GM19438 (cell line): Measurements from ENCODE around the gene SDK1.
"Not testable (repeated sequence)": the region's sequence is repeated elsewhere in the genome, so short reads cannot be mapped to it uniquely, and the experiment has no call there.

Experiments
- ATAC-seq: cut with Tn5 transposase; IDR thresholded peaks from one replicate; pipeline ENCODE4 v1.9.1; 2021; ENCODE audit warnings: low read depth; ENCODE audit not compliant: unreplicated experiment

Gene SDK1

DNA sequence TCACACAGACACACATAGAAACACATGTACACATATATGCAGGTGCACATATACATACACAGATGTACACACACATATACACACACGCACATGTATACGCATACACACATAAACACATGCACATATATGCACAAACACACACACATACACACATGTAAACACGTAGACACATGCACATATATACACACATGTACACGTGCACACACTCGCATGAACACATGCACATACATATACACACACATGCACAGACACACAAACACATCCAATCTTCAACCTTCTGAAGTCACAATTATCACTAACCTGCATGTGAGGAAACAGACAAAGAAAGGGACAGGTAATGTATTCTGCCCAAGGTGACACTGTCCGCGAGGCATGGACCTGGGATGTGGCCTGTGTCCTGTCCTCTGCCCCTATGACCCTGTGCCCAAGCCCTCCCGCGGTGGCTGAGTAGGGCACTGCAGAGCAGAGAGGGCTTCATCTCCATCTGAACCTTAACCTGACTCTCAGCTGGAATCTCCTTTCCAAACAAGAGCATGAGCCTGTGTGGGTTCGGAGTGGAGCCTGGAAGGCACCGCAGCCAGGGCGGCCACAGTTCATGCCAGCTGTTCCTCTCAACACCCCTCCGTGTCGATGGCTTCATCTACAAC, 660.9 kb downstream of the SDK1 start:
- no peak for ATAC-seq

DNA sequence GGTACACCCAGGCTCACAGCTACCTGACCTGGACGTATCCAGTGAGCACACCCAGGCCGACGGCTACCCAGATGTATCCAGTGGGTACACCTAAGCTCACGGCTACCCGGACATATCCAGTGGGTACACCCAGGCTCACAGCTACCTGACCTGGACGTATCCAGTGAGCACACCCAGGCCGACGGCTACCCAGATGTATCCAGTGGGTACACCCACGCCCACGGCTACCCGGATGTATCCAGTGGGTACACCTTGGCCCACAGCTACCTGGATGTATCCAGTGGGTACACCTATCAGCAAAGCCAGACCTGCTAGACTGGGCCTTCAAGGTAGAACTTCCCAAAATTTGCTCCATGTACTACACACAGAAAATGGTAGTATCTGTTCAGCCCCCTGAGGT, 662.7 kb downstream of the SDK1 start:
- not testable (repeated sequence) for ATAC-seq

DNA sequence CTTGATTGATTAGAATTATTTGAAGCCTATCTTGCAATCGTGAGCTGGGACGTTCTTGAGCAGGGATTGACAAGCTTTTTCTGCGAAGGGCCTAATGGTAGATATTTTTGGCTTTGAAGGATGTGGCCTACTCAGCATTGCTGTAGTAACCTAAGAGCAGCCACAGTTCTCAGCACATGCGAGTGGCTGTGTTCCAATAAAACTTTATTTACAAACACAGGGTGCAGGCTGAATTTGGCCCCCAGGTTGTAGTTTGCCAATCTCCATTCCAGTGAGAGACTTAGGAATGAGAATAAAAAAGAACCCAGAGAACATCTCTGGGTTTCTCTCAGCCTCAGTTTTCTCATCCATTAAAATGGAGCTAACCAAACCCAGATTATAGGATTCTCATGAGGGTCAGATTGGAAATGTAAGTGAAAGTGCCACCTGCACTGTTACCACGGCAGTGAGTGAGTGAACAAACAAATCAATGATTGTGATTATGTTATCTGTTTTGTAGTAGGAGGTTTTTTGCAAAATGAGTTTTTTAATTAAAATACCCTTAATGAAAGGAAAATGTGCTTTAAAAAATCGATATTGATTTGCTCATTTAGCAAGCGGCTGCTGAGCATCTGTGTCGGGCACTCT, 664.0 kb downstream of the SDK1 start:
- no peak for ATAC-seq

DNA sequence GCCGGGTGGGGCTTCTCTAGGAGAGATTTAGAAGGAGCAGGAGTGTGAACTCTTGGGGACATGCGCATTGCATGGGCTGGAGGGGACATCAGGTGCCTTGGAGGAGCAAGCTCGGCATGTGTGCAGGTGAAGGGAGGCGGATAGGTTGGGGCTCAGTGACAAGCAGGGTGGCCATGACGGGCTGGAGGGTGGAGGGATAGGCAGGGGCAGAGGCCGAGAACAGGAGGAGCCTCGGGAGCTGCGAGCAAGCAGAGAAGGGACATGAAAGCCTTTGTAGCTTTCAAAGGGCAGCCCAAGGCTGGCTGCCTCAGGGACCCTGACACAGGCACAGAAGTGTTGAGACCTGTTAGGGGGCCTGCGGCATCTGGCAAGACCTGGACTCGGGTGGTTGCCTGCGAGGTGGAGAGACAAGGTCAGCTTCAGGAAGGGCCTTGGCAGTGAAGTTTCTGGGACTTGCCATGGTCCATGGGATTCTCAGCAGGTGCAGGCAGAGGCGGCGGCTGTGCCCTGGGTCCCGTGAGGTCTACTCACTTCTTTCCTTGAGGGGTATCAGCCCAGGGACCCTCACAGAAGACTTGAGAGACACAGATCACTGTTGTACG, 664.8 kb downstream of the SDK1 start:
- ATAC-seq: no peak

DNA sequence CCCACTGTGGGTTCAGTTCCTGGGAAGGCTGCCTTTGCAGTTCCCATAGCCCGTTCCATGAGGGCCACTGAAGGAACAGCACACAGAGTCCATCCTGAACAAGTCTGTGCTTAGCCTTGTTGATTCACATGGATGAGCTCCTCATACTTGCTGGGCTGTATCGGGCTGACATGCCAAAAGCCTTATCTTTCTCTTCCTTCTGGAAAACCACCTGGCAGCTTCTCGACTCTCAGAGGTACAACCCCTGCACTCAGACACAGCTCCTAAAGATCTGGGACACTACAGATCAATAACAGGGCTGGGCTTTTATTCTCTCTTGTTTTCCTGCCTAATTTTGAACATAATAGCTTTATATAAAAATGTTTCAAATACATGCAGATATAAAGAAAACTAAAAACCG, 667.2 kb downstream of the SDK1 start:
- no peak for ATAC-seq

DNA sequence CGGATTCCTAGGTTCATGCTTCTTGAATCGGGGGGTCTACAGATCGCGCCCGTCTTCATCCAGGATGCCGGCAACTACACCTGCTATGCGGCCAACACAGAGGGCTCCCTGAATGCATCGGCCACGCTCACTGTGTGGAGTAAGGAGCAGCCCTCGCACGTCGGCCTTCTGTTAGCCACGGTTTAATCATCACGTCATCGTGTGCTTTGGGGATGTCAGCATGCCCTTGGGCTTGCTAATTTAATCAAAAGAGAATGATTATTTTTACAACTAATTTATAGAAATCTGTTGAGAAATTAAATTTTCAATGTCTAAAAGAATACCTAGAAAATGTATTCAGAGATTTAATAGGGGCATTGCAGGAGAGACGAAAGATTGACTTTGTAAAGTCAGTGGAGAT, 668.2 kb downstream of the SDK1 start:
- ATAC-seq: no peak

DNA sequence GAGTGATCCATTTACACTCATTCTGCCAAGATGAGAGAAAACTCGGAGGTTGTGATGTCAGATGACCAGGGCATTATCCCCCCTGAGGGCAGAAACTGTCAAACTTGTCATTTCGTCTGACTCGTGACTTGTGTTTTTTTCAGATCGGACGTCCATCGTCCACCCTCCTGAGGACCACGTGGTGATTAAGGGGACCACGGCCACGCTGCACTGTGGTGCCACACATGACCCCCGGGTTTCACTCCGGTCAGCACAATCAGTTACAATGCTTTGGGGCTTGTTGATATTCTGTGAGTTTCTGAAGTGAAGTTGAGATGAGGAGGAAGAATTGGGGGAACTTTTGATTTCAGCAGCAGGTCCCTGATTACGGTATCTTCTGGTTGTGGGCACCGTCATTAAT, 670.3 kb downstream of the SDK1 start:
- ATAC-seq: no peak

DNA sequence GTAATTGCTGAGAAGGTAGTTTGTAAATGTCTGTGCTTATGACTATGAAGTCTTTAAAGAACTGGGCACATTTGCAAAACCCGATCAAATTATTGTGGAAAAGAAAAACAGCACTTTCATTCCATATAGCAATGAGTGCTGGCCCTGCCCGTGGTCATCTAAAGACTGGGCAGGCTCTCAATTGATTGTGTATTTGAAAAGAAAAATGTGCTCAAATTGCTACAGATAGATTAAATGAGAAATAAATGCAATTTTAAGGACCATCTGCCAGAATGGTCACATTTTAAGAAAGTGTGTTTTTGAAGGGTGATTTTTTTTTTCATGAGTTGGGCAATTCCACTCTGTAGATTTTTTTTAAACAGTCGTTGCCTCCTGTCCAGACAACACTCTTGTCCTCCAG, 672.2 kb downstream of the SDK1 start:
- ATAC-seq: no peak

DNA sequence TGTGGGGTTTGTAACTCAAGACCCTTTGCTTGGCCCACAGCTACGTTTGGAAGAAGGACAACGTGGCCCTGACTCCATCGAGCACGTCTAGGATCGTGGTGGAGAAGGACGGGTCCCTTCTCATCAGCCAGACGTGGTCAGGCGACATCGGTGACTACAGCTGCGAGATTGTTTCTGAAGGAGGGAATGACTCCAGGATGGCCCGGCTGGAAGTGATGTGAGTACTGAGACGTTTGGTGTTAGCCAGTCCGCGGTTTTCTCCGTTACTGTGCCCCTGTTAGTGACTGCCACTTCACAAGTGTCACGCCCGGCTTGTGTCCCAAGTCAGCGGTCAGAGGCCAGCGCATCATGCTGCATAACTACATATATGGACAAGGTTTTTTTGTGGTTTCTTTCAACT, 673.3 kb downstream of the SDK1 start:
- no peak for ATAC-seq

DNA sequence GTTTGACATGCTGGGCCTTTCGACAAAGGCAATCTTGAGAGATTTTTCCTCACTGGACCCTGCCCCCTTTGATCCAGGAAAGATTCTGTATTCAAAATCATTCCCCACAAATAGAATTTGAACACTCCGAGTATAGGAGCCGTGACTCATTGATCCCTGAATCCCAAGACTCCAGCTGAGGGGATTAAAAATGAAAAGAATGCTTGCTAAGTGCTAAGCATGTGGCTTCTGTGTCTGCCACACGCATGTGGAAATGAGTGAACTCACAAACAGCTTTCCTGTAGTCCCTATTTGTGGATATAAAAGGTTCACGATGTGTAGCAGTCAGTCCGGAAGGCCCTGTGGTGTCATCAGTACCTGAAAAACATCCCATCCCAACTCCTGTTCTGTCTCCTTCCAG, 674.3 kb downstream of the SDK1 start:
- ATAC-seq: no peak

DNA sequence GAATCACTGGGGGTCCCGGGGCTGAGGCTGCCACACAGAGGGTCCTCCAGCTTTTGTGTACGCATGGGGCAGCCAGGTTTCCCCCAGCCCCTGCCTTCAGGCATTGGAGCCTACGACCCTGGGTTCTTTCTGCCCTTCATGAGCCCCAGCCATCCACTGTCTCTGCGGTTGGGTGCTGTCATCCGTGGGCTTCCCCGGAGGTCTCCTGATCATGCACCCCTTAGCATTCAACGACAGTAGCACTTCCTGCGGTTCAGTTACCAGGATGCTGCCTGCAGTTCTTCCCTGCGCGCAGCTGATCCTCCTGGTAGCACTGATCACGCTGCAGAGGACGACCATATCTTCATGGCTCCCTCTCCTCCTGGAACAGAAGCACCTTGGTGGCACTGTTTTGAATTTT, 676.3 kb downstream of the SDK1 start:
- no peak for ATAC-seq

DNA sequence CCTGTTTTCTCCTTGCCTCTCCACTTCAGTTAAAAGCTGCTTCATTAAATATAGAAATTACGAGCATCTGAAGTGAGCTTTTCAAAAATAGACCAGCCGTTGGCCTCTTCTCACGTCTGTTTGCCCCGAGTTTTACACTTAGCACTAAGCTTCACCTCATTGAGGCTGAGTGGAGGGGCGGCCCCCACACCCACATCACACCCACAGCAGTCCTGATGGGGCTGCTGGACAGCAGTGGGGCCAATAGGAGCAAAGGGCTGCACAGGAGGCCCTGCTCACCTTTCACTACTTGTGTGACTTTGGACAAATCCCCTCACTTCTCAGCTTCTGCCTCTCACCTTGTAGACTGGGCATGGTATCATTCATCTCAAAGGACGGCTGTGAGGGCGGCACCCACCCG, 677.8 kb downstream of the SDK1 start:
- ATAC-seq: no peak

DNA sequence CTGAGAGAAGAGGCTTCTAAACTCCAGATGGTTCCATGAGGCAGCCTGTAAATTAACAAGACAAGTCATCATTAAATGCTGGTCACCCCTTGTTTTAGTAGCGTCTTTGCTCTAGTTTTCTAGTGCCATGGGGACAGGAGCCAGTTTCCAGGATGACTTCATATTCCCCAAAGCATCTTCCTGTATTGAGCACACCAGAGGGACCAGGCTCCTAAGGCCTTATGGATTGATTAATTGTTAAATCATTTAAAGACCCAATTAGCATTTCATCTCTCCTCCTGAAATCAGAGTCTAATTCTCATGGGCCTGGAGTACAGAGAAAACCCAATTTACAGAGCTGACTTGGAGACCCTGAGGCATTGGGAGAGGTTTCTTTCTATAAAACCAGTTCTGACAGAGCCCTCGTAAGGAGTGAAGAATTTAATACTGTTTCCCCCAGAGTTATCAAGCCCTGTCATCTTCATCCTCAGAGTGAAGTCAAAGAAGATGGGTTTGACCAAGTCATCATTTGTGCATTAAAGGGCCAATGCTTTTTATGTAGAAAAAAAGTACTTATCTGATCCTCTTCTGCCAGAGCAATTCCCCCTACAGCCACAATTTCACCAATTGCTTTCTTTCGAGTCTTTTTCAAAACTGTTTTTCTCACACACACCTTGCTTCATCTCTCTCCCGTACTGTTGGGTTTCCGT, 678.7 kb downstream of the SDK1 start:
- ATAC-seq: no peak

DNA sequence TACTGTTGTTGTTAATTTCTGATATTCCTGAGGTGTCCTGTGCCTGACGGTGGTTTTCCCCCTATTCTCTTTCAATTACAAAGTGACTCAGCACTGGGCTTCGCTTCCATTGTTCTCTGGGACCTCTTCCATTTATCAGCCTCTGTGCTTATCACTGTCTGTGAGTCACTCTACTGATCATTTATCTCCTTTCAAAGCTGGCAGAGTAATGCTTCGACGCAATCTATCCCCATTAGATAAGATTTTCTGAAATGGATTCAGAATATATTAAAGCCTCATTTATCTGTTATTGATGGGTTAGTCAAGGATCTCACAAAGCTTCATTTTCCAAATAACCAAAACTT, 679.2 kb downstream of the SDK1 start:
- no peak for ATAC-seq

DNA sequence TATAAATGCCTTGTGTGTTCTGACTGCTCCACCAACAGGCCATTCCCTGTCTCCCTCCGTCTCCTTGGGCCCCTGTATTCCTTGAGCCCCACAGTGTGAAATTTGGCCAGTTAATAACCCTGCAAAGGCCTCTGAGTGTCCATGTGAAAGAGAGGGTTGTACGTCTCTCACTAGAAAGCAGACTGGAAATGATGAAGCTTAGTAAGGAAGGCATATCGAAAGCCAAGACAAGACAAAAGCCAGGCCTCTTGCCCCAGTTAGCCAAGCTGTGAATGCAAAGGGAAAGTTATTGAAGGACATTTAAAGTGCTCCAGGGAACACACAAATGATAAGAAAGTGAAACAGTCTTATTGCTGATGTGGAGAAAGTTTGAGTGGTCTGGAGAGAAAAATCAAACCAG, 680.2 kb downstream of the SDK1 start:
- ATAC-seq: no peak

DNA sequence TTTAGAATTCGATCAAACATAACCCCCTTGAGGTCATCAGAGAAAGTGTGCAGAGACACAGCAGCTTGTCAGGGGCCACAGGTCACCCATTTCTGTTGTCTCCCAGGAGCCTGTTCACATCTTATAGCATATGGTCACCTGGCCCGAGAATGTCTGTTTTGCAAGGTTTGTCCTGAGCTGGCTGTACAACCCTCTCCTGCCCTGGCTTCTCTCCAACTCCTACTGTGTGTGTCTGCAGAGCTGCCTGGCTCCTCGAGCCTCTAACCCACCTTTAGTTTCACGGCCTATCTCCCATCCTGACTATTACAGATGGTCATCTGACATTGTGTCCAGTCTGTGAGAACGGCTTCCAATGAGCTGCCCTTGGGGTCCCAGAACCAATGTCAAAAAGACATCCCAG, 683.4 kb downstream of the SDK1 start:
- ATAC-seq: no peak

DNA sequence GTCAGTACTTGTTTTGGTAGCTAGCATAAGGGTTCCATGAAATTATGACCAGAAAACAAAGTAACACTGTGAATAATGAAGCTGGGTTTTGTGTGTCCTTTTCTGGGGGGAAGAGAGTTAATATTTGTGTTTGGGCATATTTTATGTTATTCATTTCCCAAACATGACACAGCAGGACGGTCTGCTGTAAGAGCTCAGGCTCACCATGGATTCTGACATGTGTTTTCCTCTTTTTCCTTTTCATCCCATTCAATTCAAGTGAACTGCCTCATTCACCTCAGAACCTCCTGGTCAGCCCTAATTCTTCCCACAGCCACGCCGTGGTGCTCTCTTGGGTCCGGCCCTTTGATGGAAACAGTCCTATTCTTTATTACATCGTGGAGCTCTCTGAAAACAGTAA, 685.9 kb downstream of the SDK1 start:
- ATAC-seq: no peak

DNA sequence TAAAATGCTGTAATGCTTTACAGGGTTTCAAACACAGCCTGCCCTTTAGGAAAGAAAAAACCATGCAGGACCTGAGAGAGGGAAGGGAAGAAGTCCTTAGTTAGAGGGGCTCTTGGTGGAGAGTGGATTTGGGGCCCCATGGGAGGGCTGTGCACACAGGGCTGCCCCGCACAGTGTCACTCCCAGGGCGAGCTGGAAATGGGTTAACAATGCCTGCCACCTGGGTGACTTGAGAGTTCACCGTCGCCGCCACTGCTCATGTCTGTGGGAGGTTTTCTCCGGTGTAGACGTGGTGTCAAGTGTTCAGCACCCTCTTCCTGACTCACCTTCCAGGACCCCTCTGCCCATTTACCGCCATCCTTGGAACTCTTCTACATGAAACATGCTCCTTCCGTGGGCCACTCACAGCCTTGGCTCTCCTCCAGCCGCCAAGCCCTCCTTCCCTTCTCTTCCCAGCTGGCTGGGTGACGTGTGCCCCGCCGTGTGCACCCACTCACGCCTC, 686.4 kb downstream of the SDK1 start:
- ATAC-seq: no peak

DNA sequence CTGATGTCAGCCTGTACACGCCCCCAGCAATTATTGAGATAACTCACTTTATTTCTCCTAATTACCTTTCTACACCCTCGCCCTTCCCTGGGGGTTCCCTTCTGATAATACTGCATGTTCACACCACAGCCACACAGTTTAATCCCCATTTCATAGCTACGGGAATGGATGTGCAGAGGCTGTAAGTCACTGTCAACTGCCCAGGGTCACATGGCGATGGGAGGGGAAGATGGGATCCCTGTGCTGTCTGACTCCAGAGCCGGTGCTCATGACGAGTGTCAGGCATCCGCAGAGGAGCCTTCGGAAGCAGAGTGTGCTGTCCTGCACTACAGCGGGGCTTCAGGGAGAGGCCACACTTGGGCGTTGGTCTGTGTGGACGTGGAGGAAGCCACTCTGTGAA, 688.7 kb downstream of the SDK1 start:
- no peak for ATAC-seq

DNA sequence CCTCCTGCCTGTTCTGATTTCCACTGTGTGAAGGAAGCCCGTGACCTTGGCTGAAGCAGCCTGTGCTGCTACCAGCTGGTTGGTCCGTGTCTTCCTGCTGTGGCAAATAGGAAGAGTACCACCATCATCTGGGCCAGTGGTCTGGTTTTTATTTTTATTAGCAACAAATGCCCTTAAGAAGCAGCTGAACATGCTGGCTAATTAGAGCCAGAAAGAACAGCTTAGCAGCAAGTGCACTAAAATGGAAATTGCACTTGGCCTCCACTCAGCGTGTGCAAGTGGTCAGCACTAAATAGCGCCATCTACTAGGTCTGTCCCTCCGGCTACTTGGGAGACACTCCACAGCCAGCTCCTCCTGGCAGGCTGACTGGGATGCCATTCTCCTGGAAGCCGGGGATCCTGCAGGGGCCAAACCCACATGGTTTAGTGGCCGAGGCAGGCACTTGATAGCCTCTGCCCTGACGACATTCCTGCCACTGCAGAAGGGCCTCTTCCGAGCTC, 690.7 kb downstream of the SDK1 start:
- ATAC-seq: no peak

DNA sequence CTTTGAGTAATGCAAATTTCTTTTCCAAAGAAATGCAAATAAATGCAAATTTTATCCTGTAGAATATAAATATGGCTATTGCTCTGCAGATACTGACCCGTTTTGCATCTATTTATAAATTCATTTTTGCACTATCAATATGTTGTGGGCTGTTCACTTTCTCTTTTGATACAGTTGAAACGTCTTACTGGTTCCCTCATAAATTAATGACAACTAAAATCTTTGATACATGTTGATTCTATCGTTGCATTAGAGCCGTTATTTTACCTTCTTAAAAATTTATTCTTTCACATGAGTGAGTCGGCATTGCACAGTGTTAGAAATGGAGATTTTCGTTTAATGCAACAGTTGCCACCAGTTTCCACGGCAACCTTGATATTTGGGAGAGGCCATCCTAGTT, 691.8 kb downstream of the SDK1 start:
- no peak for ATAC-seq

DNA sequence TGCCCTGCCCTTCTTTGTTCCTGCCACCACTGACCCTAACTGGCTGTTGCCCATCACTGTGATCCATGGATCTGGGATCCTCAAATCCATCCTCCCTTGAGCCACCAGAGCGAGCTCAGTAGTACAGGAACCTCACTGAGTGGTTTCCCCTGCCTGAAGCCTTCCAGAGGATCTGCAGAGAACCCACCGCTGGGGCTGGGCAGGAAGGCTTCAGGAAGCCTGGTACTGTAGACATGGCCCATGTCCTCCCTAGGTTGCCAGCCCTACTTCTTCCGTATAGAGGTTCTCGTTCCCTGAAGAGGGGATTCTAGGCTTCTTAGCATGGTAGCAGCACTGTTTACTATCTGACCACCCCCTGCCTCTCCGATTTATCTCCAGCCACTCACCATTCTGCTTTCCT, 693.7 kb downstream of the SDK1 start:
- no peak for ATAC-seq
